H7 (cell line): Measurements from ENCODE around the gene PTPRN2. TPM values are rescaled to one million over a fixed set of nuclear protein-coding genes. Genes with fewer than 3 reads are reported as not detected.
A peak's percentile ranks its signal among the peaks of the same experiment; 100 is the strongest.

Experiments
- DNase-seq: peaks from one replicate; pipeline ENCODE4 v3.0.0; 2012
- H3K27me3 ChIP-seq: 2 replicates; pipeline ENCODE4 v1.6.0; 2011; ENCODE audit warnings: mild to moderate bottlenecking, low read length; ENCODE audit not compliant: control insufficient read depth, insufficient read depth
- H3K36me3 ChIP-seq: replicated peaks from 2 replicates; pipeline ENCODE4 v1.5.1; 2011; ENCODE audit warnings: low read length; ENCODE audit not compliant: control insufficient read depth, insufficient read depth
- H3K4me3 ChIP-seq: 2 replicates; pipeline ENCODE4 v1.5.1; 2011; ENCODE audit warnings: low read depth, mild to moderate bottlenecking, control low read depth, low read length, moderate library complexity; ENCODE audit not compliant: insufficient read depth
- total RNA-seq: library from RNA; depleted of rRNA; stranded (reverse); fragments of >200 nt; shearing (Covaris generic); gene quantifications from 2 replicates; pipeline ENCODE4 v1.2.3, GENCODE V29; 2014

Gene PTPRN2
- total RNA-seq, 1 experiment from 2014 or later, result 0.80 TPM

DNA sequence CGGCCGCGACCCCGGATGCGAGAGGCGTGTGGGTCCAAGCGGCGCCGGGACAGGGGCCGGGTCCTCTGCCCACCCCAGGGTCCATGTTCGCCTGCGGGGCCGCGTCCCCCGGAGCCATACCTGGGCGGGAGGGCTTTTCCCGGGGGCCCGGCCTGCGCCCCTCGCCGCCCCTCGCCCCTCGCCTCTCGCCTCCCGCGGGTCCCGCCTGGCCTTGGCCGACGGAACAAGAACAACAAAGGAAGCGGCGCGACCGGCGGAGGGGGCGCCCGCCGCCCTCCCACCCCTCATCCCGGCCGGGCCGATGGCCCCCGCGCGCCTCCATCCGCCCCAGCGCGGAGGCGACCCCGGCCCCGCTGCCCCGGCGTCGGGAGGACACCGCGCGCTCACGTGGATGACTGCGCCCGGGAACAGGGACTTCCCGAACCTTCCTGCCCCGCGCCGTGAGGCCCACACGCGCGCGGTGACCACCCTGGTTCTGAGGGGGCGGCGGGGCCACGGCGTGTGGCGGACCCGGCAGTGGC is 902.7 kb downstream of the PTPRN2 start:
- H3K36me3 ChIP-seq, result no peaks in the 10 kb centered on the region
- peaks cover 94% of the 10 kb centered on the region for H3K27me3 ChIP-seq
- DNase-seq, result peak; percentile 79
- peak overlapping the region; percentile 28 for H3K4me3 ChIP-seq

GRCh38 chr7:157684157-157684908 is 903.3 kb downstream of the PTPRN2 start:
- H3K27me3 ChIP-seq, result peaks cover 93% of the 10 kb centered on the region
- DNase-seq, result peak; percentile 95
- peak overlapping the region; percentile 28 for H3K4me3 ChIP-seq
- H3K36me3 ChIP-seq, result no peaks in the 10 kb centered on the region

DNA sequence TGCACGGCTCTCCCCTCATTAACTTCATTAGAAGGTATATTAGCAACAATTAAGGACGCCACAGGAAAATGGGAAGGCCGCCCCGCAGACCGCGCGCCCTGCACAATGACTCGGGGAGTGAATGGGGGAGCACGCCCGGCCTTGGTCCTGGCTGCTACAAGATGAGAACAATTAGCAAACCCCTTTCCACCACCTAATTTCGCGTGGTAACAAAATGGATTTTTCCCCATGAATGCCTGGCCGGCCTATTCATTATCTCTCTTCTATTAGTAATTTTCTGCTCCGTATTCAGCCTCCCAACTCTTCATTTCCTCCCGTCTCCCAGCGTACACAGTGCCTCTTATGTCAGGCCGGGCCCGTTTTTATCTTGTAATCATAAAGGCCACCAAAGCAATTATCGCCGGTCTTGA is 903.9 kb downstream of the PTPRN2 start:
- H3K4me3 ChIP-seq, result peak overlapping the region; percentile 27
- DNase-seq, result peak; percentile 63
- no peaks in the 10 kb centered on the region for H3K36me3 ChIP-seq
- peaks cover 88% of the 10 kb centered on the region for H3K27me3 ChIP-seq

DNA sequence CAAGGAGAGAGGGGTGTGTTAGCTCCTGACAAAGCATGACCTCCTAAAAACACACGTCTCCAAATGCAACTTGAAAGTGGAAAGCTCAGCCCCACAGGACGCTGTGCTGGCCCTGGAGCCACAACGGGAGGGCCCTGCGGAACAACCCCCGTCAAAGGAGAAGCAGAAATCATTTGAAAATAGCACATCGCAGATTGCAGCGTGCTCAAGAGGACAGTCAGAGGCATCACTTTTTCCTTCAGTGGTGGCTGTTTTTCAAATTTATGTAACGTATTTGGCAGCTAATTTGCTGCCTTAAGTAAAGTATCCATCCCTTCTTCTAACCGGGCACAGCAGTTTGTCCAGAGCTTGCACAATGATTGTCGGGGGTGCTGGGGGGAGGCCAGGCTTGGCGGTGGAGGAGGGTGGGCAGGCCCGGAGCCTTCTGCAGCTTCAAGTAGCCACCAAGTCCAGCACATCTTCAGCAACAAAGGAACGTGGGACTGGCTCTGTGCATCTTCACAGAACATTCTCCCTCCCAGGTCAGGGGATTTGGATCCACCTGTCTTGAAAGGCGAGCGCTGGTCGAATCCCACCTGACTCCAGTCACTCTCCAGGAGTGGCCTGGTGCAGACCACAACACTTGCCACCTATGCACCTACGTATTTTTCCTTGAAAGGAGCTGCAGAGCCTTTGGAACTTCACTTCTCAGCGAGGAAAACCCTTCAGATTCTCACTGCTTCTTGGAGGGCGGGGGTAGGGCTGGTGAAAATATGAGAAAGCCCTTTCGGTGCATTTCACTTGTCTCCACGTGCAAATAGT is 904.5 kb downstream of the PTPRN2 start:
- Histone ChIP-seq H3K4me3 (no peak overlapping the region), H3K27me3 (peaks cover 82% of the 10 kb centered on the region), H3K36me3 (no peaks in the 10 kb centered on the region)
- DNase-seq, result peak; percentile 56

GRCh38 chr7:157682064-157682945 is 905.3 kb downstream of the PTPRN2 start:
- peak; percentile 51 for DNase-seq
- H3K27me3 ChIP-seq, result peaks cover 73% of the 10 kb centered on the region
- H3K4me3 ChIP-seq, result no peak overlapping the region
- H3K36me3 ChIP-seq, result no peaks in the 10 kb centered on the region

DNA sequence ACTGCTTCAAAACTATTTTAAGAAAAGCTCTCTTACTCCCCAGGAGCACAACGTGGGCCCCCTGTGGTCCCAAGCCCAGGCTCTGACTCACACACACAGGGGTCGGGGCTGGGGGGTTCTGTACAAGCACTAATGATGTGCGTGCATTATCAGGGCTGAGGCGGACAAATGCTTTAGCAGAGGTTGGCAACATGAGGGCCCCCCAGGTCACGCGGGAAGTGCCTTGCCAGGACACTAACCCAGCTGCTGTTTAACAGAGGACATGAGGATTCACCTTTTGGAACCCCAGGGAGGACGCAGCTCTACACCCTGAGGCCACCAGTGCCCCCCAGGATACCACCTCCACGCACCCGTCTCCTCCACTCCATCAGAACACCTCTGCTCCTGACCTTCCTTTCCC is 908.0 kb downstream of the PTPRN2 start:
- DNase-seq, result peak; percentile 35
- H3K36me3 ChIP-seq, result no peaks in the 10 kb centered on the region
- H3K4me3 ChIP-seq, result no peak overlapping the region
- H3K27me3 ChIP-seq, result peaks cover 48% of the 10 kb centered on the region

GRCh38 chr7:157678501-157678900 is 909.1 kb downstream of the PTPRN2 start:
- peak; percentile 33 for DNase-seq
- Histone ChIP-seq H3K36me3 (no peaks in the 10 kb centered on the region), H3K4me3 (no peak overlapping the region), H3K27me3 (peaks cover 41% of the 10 kb centered on the region)

GRCh38 chr7:157676456-157677255 is 911.0 kb downstream of the PTPRN2 start:
- H3K27me3 ChIP-seq, result peaks cover 22% of the 10 kb centered on the region
- DNase-seq, result peak; percentile 50
- no peaks in the 10 kb centered on the region for H3K36me3 ChIP-seq
- H3K4me3 ChIP-seq, result no peak overlapping the region

DNA sequence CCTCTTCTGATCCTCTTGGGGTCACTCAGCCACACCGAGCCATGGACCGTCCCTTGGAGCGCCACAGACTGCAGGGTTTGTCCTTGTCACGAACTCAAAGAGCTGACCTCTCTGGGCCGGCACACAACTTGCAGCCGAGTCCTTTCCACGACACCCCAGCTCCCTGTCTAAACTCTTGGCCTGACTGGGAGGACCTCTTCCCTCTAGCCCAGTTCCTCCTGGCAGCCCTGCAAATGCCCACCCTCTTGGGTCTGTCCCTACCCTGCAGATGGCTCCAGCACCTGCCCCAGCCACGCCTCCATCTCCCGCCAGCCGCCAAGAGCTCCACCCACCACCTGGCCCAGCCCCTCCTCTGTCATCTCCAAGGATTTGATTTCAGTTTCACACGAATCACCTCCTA is 911.6 kb downstream of the PTPRN2 start:
- peak; percentile 80 for DNase-seq
- H3K27me3 ChIP-seq, result peaks cover 16% of the 10 kb centered on the region
- H3K36me3 ChIP-seq, result no peaks in the 10 kb centered on the region
- H3K4me3 ChIP-seq, result no peak overlapping the region

- no peaks in the 10 kb centered on the region for H3K36me3 ChIP-seq
- DNase-seq, result peak; percentile 21
- H3K4me3 ChIP-seq, result no peak overlapping the region
- peaks cover 13% of the 10 kb centered on the region for H3K27me3 ChIP-seq
Measured at GRCh38 chr7:157675427-157675927, 912.1 kb downstream of the PTPRN2 start.

DNA sequence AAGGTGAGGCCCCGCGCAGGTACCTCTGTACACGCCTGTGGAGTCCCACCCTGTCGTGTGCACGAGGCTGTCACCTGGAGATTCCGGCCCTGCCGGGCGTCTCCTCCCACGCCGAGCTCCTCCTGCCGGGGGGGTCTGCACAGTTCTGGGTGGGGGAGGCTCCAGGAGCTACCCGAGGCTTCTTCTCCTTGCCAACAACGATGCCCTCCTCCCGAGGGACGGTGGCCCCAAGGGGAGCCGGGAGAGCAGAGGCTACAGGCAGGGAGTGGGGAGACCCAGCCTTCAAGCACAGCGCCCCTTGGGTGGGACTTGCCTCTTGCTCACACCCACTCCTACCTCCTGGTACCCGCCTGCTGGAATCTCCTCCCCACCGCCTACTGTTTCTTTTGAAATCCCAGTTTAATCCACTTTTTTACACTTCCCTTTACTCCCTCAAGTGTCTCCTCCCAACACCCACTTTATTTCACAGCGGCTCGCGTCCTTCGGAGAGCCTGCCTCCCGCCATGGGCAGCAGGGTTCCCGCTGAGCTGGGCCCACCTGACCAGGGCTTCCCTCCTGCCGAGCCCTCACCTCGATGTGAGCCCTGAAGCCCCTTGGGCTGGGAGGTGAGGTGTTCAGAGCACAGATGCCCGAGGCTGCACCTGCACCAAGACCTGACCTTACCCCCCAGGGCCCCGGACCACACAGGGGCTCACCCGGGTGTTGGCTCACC is 912.8 kb downstream of the PTPRN2 start:
- Histone ChIP-seq H3K36me3 (no peaks in the 10 kb centered on the region), H3K27me3 (peaks cover 7% of the 10 kb centered on the region), H3K4me3 (no peak overlapping the region)
- peak; percentile 53 for DNase-seq

- Histone ChIP-seq H3K36me3 (no peaks in the 10 kb centered on the region), H3K27me3 (peaks cover 2% of the 10 kb centered on the region; the same call in 1 of the 2 replicates), H3K4me3 (no peak overlapping the region)
- DNase-seq, result no peak
Measured at GRCh38 chr7:157674027-157674714, 913.5 kb downstream of the PTPRN2 start.
